ENCODE measurements around the gene TESMIN. TPM values are rescaled to one million over a fixed set of nuclear protein-coding genes. Genes with fewer than 3 reads are reported as not detected.

Gene TESMIN
- total RNA-seq, 1 donor from 2014 or later = not detected

DNA sequence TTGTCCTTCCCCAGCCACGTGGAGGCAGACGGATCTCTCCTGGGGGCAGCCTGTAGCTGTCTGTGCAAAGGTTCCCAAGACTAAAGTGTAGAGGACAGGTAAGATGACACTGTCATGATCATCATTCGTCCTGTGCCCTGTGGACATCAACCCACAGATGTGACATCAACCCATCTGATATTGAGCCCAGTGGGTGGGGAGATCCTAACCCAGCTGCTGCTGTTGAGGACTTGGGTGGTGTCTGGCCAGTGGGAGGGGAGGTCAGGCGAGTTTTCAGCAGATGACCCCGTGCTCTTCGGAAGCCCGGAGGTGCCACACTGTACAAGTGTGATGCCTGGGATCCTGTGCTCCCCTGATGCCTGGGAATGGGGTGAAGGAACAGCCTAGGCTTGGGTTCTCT, 68.2 kb downstream of the TESMIN start:
- Histone ChIP-seq H3K27ac (no peak overlapping the region), H3K27me3 (peaks cover 18% of the 10 kb centered on the region), H3K4me1 (peaks cover 0 to 7% of the 10 kb centered on the region in 2 donors), H3K4me3 (no peak overlapping the region), H3K36me3 (no peaks in the 10 kb centered on the region), H3K9me3 (no peaks in the 10 kb centered on the region)
- TF ChIP-seq, protein P1, sequence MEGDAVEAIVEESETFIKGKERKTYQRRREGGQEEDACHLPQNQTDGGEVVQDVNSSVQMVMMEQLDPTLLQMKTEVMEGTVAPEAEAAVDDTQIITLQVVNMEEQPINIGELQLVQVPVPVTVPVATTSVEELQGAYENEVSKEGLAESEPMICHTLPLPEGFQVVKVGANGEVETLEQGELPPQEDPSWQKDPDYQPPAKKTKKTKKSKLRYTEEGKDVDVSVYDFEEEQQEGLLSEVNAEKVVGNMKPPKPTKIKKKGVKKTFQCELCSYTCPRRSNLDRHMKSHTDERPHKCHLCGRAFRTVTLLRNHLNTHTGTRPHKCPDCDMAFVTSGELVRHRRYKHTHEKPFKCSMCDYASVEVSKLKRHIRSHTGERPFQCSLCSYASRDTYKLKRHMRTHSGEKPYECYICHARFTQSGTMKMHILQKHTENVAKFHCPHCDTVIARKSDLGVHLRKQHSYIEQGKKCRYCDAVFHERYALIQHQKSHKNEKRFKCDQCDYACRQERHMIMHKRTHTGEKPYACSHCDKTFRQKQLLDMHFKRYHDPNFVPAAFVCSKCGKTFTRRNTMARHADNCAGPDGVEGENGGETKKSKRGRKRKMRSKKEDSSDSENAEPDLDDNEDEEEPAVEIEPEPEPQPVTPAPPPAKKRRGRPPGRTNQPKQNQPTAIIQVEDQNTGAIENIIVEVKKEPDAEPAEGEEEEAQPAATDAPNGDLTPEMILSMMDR (IDR thresholded peaks at IDR 0.05) = no peak
- intact Hi-C loops (cut with DNase I) = no loop called here
- DNase-seq (ENCODE audit: low spot score in 2 of 2) = no peak

DNA sequence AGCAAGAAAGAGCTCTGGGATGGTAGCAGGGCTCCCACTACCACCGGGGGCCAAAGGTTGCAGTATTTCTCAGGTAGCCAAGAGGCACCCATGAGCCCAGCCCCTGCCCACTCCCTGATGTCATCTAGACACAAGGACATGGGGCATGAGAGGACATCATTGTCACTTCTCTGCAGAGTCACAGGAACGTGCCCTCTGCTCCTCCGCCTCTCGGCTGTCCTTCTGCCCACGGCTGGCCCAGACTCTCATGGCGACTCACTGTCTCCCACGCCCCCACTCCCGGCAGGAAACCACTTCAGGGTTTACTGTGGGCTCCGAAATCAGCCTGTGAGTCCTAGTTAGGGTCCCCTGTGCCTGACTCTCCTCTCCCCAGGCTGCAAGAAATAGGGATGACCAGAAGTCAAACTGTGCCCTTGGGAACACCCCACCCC, 68.8 kb downstream of the TESMIN start:
- TF ChIP-seq, protein P1 (IDR thresholded peaks at IDR 0.05) = no peak
- intact Hi-C loops (cut with DNase I) = no loop called here
- H3K36me3 ChIP-seq = no peaks in the 10 kb centered on the region
- H3K4me3 ChIP-seq = no peak overlapping the region
- H3K27me3 ChIP-seq = peaks cover 18% of the 10 kb centered on the region
- no peak overlapping the region for H3K27ac ChIP-seq
- H3K4me1 ChIP-seq = peaks cover 0 to 7% of the 10 kb centered on the region in 2 donors
- H3K9me3 ChIP-seq = no peaks in the 10 kb centered on the region
- no peak for DNase-seq (ENCODE audit: low spot score in 2 of 2)

DNA sequence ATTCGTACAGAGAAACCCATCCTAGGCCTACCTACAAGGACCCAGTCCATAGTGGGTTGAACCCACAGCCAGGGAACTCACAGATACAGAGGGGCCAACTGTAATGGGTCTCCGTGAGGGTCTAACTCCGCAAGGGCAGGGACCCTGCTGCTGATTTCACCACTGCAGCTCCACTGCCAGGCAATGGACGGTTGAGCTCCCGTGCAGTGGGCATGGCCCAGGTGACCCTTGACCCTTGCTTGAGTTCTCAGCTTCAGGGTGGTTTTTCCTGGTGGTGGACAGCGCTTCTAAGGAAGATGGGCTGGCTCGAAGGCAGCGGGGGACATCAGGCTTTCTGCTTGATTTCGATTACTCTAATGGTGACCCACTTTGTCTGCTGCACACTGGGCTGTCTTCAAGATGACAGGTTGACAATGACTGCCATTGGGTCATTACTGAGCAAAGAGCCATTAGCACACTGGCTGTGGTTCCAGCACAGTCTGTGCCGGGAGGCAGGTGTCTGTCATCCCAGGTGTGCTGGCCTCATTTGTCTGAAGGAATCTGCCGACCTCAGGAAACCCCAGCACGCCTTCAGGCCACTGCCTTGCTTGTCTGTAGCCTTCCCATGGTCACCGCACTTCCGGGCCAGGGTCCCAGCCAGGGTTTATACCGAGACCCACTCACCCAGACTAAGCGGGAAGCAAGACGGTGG, 70.6 kb downstream of the TESMIN start:
- TF ChIP-seq, protein P1 (IDR thresholded peaks at IDR 0.05) = no peak
- H3K36me3 ChIP-seq = no peaks in the 10 kb centered on the region
- peaks cover 0 to 7% of the 10 kb centered on the region in 2 donors for H3K4me1 ChIP-seq
- H3K27ac ChIP-seq = no peak overlapping the region
- DNase-seq (ENCODE audit: low spot score in 2 of 2) = no peak
- no peak overlapping the region for H3K4me3 ChIP-seq
- intact Hi-C loops (cut with DNase I) = no loop called here
- peaks cover 18% of the 10 kb centered on the region for H3K27me3 ChIP-seq
- no peaks in the 10 kb centered on the region for H3K9me3 ChIP-seq

DNA sequence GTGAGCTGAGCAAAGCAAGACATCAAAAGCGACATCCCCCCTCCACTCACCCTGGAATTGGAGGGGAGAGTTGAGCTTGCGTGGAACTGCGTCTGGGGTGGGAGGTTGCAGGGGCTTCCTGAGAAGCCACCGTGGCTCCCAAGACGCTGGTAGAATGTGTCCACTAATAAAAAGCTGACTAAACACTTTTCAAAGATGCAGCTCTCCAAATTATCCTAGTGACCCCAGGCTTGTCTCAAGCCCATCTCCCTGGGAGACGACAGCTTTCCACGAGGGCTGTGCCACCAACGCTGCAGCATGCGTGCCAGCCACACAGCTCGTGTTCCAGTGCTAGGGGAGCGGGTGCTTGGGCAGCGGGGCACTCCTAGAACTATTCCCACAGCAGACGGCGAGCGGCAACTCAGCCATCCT, 73.3 kb downstream of the TESMIN start:
- TF ChIP-seq, protein P1 (IDR thresholded peaks at IDR 0.05) = no peak
- H3K36me3 ChIP-seq = no peaks in the 10 kb centered on the region
- H3K4me3 ChIP-seq = no peak overlapping the region
- intact Hi-C loops (cut with DNase I) = no loop called here
- H3K9me3 ChIP-seq = no peaks in the 10 kb centered on the region
- no peak overlapping the region for H3K27ac ChIP-seq
- H3K4me1 ChIP-seq = no peaks in the 10 kb centered on the region
- H3K27me3 ChIP-seq = no peaks in the 10 kb centered on the region
- no peak for DNase-seq (ENCODE audit: low spot score in 2 of 2)

DNA sequence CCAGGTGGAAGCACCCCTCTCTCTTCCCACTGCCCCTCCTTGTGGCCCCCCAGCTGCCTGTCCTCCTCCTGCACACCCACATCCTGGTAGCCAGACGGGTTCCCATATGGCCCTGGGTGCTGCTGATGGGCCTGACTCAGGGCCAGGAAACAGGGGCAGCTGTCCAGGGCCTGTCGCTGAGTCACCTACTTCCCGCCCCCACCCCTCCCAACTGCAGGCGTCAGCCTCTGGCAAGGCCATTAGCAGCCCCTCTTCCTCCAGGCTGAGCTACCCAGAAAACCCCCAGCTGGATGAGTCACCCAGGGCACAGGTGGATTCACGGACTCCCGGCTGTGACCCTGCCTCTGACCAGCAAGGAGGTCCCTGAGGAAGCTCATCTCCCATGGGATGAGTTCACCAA, 73.9 kb downstream of the TESMIN start:
- TF ChIP-seq, protein P1 (IDR thresholded peaks at IDR 0.05) = no peak
- no peak overlapping the region for H3K27ac ChIP-seq
- H3K9me3 ChIP-seq = no peaks in the 10 kb centered on the region
- intact Hi-C loops (cut with DNase I) = no loop called here
- no peak for DNase-seq (ENCODE audit: low spot score in 2 of 2)
- no peaks in the 10 kb centered on the region for H3K27me3 ChIP-seq
- no peak overlapping the region for H3K4me3 ChIP-seq
- no peaks in the 10 kb centered on the region for H3K36me3 ChIP-seq
- no peaks in the 10 kb centered on the region for H3K4me1 ChIP-seq

Measured in ascending aorta (tissue), 2 donors.